ENCODE measurements around the gene FNDC3B. TPM values are rescaled to one million over a fixed set of nuclear protein-coding genes. Genes with fewer than 3 reads are reported as not detected.
"Not testable (repeated sequence)": the region's sequence is repeated elsewhere in the genome, so short reads cannot be mapped to it uniquely, and the experiment has no call there.

The FNDC3B gene
- 103 TPM for total RNA-seq

DNA sequence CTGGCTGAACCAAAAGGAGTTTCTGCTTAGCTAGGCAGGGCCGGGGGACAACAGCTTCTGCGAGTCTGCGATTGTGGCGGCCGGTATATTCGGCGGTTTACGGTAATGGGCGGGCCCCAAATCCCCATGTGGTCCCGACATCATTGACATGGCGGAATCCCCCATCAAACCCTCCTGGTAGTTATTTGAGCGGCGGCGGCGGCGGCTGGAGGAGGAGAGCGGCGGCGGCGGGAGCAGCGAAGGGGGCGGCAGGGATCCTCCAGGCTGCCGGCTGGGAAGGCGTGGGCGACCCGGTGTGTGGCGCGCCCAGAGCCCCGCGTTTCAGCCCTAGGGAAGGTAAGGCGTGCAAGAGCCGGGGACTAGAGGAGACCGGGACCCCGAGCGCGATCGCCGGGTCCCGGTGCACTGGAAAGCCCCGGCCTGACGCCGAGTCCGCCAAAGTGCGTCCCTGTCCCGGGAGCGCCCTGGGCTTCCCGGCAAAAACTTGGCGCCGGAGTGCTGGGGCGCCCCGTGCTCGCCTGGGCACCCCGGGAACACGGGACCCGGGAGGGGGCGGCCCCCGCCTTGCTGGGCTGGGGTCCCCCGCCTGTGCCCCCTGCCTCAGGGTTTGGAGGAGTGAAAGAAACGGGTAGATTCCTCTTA is at the start of gene FNDC3B:
TSS of gene FNDC3B (plus strand) at position 143 of the 642 bp plus-strand sequence. CDS start 72,902 bp downstream, outside the sequence.
- DNase-seq (ENCODE audit: low spot score), result peak; percentile 96

DNA sequence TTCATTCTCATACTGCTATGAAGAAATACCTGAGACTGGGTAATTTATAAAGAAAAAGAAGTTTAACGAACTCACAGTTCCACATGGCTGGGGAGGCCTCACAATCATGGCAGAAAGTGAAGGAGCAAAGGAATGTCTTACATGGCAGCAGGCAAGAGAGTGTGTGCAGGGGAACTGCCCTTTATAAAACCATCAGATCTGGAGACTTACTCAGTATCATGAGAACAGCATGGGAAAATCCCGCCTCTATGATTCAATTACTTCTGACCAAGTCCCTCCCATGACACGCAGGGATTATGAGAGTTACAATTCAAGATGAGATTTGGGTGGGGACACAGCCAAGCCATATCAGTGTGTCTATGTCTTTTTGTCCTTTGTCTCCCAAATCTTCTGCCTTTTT is 49.1 kb upstream of the FNDC3B start:
- not testable (repeated sequence) for DNase-seq (ENCODE audit: low spot score)

- no peak for DNase-seq (ENCODE audit: low spot score)
Observed at GRCh38 chr3:171991166-171991565, 48.2 kb upstream of the FNDC3B start.

DNA sequence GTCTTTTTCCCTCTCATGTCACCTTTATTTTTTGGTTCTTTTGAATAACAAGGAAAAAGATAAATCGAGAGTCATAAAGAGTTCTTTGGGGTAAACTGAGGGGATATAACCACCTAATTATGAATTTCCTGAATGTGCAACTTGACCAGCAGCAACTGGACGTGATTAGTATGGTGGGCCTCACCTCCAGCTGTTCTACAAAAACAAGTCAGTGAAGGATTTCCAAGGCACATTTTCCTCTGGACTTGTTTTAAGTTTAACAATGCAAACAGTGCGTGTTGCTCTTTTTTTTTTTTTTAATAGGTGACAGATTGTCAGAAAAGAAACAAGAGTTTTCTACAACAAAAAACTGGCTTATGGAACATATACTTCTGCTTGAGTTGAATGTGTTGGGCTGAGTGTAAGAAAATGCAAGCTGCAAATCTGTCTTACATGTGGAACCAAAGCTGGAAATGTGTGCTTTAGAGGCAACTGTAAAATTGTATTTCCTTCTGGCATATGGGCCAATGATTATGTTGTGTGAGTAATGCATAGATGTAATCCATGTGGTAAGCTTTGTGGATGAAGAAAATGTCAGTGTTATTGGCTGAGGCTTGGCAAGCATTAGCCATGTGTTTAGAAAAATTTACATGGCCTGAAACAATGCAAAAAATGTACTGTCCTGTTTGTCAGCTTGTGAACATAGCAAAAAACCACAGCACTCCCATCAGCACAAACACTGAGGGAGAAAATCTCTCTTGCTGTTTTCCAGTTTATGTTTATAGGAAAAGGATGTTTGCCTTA is 44.5 kb upstream of the FNDC3B start:
- no peak for DNase-seq (ENCODE audit: low spot score)

- DNase-seq (ENCODE audit: low spot score), result no peak
Observed at GRCh38 chr3:171995486-171995885, 43.9 kb upstream of the FNDC3B start.

DNA sequence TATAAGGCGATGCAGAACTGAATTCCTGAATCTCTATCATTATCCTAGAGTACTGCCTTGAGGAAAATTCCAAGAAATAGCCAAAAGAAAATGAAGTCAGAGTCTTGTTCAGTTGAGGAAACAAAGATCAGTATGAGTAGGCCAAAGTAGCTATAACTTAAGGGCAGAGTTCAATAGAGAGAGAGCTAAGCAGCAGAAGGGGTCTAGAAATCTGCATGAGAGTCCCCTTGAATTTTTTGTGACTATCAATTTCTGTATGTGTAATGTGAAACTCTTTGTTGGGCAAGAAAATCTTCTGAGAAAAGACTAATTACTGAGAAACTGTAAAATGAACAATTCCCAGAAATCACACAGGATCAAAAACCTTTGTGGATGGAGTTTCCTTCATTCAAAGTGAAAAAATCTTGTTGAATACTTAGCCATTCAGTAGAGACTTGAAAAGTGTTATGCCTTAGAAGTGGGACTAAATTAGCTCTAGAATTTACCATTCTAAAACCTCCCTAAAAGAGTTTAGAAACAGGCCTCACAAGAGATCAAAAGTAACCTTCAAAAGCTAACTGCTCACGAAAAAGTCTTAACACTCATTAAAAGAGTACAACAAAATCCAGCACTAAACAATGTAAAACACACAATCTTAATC is 43.1 kb upstream of the FNDC3B start:
- DNase-seq (ENCODE audit: low spot score), result no peak

- DNase-seq (ENCODE audit: low spot score), result not testable (repeated sequence)
Observed at GRCh38 chr3:171998731-171999130, 40.6 kb upstream of the FNDC3B start.

DNA sequence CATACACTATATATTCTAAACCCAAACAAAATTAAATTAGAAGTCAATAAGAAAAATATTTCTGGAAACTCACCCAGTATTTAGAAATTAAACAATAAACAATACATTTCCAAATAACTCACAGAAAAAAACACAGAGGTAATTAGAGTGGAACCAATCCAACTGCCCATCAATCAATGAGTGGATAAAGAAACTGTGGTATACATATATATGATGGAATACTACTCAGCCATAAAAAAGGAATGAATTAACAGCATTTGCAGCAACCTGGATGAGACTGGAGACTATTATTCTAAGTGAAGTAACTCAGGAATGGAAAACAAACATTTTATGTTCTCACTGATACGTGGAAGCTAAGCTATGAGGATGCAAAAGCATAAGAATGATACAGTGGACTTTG is 37.8 kb upstream of the FNDC3B start:
- not testable (repeated sequence) for DNase-seq (ENCODE audit: low spot score)

- DNase-seq (ENCODE audit: low spot score), result no peak
Observed at GRCh38 chr3:172002512-172003078, 36.8 kb upstream of the FNDC3B start.

DNA sequence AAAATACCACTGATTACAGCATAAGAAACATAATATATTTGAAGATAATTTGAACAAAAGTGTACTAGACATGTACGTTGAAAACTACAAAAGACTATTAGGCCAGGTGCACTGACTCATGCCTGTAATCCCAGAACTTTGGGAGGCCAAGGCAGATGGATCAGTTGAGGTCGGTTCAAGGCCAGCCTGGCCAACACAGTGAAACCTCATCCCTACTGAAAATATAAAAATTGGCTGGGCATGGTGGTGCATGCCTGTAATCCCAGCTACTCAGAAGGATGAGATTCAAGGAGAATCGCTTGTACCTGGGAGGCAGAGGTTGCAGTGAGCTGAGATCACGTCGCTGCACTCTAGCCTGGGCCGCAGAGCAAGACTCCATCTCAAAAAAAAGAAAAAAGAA is 36.2 kb upstream of the FNDC3B start:
- DNase-seq (ENCODE audit: low spot score), result no peak

DNA sequence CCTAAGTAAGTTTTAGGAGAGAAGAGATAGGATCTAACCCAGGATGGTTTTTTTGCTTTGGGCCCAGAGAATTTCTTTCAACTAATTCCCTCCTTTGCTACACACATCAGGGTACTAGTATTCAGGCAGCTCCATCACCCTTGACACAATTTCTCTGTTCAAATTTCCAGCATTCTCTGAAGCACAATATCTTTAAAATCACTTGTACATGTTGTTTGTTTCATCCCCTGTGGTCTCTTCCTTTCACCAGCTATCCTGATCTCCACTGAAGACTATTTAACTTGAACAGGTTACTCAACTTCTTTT is 32.4 kb upstream of the FNDC3B start:
- no peak for DNase-seq (ENCODE audit: low spot score)

DNA sequence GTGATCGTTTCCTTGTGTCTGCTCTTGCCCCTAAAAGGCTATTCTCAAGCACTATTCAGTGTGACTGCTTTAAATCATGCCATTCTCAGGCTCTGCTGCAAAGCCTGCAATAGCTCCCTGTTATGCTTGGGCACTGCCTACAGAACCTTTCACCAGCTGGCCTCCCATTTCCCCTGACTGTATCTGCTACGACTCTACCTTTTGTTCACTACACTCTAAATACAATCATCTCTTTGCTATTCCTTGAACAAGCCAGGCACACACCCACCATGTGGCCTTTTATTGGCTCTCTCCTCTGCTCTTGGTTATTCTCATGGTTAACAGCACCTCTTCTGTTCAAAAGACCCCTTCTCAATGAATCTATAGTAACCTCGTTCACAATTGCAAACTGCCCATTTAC is 29.6 kb upstream of the FNDC3B start:
- no peak for DNase-seq (ENCODE audit: low spot score)

GRCh38 chr3:172012775-172013174 is 26.6 kb upstream of the FNDC3B start:
- DNase-seq (ENCODE audit: low spot score), result no peak

- no peak for DNase-seq (ENCODE audit: low spot score)
Observed at GRCh38 chr3:172014145-172014544, 25.2 kb upstream of the FNDC3B start.

DNA sequence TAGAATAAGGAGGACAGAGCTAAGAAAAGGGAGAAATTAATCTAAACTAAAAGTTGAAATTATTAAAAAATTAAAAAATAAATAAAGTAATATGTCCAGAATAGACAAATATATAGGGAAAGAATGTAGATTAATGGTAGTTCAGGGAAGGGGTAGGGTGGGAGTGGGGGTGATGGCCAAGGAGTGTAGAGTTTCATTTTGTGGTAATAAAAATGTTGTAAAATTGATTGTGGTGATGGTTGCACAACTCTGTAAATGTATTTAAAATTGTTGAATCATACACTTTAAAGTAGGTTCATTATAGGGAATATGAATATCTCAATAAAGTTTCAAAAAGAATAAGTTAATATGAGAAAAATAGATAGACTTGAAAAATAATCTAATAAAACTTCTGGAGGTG is 21.0 kb upstream of the FNDC3B start:
- no peak for DNase-seq (ENCODE audit: low spot score)

GRCh38 chr3:172020763-172021162 is 18.6 kb upstream of the FNDC3B start:
- no peak for DNase-seq (ENCODE audit: low spot score)

DNA sequence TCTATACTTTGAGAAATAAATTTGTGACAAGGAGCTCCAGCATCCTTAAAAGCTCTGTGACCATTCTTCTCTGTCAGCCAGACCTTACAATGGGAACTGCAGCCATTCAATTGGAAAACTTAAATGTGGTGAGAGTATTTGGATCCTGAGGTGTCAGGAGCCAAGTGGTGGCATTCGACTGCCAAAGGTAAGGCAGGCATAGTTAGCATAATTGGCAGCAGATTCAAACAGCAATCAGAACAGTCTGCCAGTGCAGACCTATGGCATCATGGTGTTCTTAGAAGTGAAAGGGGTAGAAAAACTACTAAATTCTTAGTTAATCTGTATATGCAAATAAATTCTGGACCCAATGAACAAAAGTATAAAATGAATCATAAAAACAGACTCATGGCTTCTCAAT is 18.2 kb upstream of the FNDC3B start:
- no peak for DNase-seq (ENCODE audit: low spot score)

GRCh38 chr3:172021859-172022258 is 17.5 kb upstream of the FNDC3B start:
- no peak for DNase-seq (ENCODE audit: low spot score)

GRCh38 chr3:172023915-172024314 is 15.5 kb upstream of the FNDC3B start:
- no peak for DNase-seq (ENCODE audit: low spot score)

- DNase-seq (ENCODE audit: low spot score), result no peak
Observed at GRCh38 chr3:172024679-172025078, 14.7 kb upstream of the FNDC3B start.

DNA sequence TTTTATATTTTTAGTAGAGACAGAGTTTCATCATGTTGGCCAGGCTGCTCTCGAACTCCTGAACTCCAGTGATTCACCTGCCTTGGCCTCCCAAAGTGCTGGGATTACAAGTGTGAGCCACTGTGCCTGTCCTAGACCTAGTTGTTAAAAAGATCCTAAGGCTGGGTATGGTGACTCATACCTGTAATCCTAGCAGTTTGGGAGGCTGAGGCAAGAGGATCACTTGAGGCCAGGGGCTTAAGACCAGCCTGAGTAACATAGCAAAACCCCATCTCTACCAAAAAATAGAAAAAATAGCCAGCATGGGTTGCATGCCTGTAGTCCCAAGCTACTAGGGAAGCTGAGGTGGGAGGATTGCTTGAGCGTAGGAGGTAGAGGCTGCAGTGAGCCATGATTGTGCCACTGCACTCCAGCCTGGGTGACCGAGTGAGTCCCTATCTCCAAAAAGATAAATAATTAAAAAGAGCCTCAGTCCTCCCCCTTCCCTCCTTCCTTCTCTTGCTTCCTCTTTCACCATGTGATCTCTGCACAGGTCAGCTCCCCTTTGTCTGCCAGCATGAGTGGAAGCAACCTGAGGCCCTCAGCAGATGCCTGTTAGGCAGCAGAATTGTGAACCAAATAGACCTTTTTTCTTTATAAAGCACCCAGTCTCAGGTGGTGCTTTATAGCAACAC is 9.8 kb upstream of the FNDC3B start:
- DNase-seq (ENCODE audit: low spot score), result no peak

DNA sequence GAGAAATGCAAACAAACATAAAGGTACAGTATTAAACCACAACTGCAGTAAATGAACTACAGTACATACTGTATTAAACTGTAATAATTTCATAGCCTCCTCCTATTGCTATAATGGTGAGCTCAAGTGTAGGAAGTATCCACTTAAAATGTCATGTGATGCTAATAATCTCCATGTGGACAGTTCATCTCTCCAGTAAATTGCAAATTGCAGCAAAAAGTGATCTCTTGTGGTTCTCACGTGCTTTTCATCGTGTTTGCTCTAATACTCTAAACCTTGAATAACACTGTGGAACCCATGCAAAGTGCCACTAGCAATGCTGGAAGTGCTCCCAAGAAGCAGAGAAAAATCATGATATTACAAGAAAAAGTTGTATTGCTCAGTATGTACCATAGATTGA is 9.2 kb upstream of the FNDC3B start:
- DNase-seq (ENCODE audit: low spot score), result no peak

Measured in mucosa of gallbladder (tissue), 1 donor.